HuH-7.5 (cell line): ENCODE data around the gene CALD1.
"Not testable (repeated sequence)": the region's sequence is repeated elsewhere in the genome, so short reads cannot be mapped to it uniquely, and the experiment has no call there.

ENCODE experiments used
- DNase-seq: peaks from one replicate; pipeline ENCODE4 v3.0.0; 2011; ENCODE audit warnings: low spot score

Gene CALD1

DNA sequence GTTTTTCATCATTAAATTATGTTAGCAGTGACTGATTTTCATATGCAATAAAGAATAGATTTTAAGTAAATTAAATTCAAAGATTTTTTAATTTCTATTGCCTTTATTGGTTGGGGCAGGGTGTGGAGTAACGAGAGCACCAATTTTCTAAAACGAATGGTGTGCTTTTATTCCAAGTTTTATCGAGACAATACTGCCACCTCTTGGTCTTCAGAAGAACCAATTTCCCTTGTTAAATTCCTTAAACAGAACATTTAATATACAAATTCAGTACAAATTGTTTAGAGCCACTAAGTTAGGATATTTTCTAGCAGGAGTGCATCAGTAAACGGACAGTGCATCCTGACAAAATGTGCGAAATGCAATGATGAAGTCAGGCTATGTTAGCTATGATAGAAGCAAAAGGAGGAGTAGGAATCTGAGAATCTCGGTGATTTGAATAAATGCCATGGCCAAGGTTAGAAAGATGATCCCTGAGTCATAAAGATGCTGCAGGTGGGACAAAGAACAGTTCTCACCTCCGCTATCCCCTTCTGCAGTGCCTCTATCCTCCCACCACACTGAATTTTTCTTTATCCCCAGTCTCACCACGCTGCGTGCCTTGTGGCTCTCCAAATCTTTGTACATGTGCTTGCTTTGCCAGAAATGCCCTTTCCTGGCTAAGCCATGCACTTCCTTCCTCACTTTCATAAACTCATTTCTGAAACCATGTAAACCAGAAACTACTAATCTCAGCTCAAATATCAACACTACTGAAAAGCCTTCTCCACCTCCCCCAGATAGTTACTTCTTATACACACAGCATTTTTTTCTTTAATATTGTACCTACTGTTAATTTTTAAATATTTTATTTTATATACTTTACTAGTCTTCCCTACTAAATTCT, 175.0 kb downstream of the CALD1 start:
- no peak for DNase-seq

- DNase-seq: no peak
These were observed 177.6 kb downstream of the CALD1 start for GRCh38 chr7:134957005-134957404.

DNA sequence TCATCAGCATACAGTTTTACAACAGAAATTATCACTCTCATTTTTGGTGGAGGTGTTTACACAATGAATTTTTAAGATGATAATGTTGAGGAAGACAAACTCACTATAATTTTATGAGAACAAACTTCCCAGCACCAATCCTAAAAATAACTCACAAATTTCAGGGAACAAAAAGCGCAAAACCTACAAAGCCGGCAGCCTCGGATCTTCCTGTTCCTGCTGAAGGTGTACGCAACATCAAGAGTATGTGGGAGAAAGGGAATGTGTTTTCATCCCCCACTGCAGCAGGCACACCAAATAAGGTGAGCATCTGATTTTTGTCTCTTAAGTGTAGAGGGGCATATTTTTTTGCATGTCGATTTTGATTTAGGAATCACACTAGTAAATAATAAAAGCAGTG, 180.4 kb downstream of the CALD1 start:
- no peak for DNase-seq

- no peak for DNase-seq
These were observed 182.9 kb downstream of the CALD1 start for GRCh38 chr7:134962270-134962780.

DNA sequence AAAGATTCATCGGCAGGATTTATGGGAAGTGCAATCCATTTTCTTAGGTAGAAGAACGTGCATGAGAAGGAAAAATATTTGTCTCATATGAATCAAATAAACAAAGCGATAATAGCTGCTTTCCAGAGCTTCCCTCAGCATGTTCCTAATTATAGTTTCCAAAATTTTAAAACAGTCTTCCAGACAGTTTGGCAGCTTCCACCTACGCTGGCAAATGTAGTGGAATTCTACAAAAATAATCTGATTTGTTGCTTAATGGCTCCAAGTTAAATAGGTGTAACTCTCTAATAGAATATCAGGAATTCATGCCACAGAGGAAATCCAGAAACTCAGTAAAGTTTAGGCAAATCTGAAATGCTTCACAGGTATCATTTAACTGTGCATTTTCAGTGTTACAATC, 183.6 kb downstream of the CALD1 start:
- no peak for DNase-seq

GRCh38 chr7:134966691-134967090, 187.3 kb downstream of the CALD1 start:
- no peak for DNase-seq

GRCh38 chr7:134968110-134968509, 188.7 kb downstream of the CALD1 start:
- no peak for DNase-seq

DNA sequence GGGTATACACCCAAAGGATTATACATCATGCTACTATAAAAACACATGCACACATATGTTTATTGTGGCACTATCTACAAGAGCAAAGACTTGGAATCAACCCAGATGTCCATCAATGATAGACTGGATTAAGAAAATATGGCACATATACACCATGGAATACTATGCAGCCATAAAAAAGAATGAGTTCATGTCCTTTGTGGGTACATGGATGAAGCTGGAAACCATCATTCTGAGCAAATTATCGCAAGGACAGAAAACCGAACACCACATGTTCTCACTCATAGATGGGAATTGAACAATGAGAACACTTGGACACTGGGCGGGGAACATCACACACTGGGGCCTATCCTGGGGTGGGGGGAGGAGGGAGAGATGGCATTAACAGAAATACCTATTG, 202.2 kb downstream of the CALD1 start:
- DNase-seq: not testable (repeated sequence)

DNA sequence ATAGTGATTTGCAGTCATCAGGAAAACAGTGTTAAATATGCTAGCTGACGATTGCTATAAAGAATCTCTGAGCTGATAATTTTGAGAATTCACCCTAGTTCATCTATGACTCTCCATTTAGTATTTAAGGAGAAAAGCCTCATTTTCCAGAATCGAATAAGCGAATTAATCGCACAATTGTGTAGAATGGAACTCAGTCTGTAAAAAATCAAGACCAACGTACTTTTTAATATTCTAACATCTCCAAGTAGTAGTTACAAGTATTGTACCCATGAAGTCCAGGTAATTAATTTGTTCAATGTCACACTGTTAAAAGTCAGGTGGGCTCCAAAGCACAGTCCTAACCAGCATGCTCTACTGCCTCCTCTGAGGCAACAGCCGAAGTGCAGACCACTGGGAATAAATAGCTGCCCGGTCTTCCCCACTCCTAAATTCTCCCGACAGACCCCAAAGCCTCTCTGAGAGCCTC, 206.5 kb downstream of the CALD1 start:
- no peak for DNase-seq

DNA sequence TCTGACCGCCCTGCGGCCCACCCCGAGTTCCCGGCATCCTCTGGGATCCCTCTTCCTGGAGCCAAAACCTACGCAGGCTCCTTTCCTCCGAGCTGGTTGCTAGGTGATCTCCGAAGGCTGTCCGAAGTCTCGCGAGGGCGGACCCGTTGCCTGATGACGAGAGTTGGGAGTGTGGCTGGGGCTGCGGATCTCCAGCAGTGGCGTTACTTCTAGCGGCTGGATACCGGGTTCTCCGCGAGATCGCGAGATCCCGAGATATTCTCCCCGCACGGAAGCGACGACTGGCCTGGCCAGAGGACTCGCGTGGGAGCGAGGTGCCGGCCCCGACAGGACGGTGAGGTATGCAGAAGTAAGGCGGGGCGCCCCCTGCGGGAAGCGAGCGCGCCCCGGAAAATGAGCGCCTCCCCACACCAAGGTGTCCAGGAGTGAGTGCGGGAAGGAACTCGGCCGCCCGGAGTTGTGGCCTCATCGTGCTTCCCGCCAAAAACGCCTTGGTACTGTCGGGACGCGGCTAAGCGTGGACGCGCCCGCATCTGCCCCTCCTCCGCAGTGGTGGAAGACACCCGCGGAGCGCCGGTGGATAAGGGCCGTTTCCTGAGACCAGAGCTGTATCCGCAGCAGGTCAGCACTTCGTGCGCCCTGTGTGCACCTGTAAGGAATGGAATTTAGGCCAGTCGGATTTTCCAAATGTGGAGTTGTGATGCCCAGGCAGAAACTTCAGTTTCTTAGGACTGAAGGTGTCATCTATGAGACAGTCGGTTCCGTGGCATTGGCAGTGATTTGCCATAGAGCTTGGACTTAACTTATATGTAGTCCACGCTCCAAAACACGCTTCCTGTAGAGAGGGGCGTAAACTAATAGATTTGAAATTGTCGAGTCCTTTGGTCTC, 207.2 kb downstream of the CALD1 start, which contains the start of gene AGBL3:
Gene AGBL3 (plus strand): TSS at position 146 of the 889 bp plus-strand sequence. CDS start 1,426 bp downstream, outside the sequence.
- DNase-seq: peak; percentile 77

GRCh38 chr7:134988161-134988560, 208.7 kb downstream of the CALD1 start:
- DNase-seq: no peak

DNA sequence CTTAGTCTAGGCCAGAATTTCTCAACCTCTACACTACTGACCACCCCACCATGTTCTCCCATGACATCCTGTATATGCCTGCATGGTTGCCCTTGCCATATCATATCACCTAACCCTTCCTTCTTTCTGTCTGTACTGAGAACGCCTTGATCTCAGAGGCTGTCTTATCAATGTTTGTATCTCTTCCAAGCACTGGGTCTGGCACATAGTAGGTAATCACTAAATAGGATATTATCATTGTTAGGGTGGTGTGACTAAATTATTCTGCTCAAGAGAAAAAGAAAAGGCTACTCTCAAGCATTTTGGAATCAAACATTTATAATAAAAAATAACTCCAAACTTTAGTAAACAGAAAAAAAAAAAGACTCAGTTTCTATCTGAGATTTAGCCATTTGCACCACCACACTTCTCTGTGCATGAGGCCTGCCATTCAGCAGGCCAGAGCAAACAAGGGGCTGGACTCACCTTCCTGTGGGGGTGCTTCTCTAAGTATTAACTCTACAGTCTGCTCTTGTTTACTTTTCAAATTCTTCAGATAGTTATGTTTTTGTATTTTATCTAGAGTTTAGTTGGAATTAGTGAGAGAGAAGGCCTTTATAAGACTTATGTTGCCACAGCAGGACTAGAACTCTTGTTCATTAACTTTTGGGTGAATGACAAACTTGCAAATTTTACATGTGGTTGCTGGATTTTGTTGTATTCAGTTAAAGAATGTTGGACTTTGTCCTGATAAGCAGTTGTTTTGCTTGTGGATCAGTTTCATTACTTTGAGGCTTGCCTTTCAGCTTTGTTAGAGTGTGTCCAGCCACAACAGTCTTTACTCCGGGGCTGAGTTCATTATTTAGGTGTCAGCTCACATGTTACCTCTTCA, 212.3 kb downstream of the CALD1 start:
- DNase-seq: peak; percentile 16

- no peak for DNase-seq
These were observed 213.3 kb downstream of the CALD1 start for GRCh38 chr7:134992626-134993179.

DNA sequence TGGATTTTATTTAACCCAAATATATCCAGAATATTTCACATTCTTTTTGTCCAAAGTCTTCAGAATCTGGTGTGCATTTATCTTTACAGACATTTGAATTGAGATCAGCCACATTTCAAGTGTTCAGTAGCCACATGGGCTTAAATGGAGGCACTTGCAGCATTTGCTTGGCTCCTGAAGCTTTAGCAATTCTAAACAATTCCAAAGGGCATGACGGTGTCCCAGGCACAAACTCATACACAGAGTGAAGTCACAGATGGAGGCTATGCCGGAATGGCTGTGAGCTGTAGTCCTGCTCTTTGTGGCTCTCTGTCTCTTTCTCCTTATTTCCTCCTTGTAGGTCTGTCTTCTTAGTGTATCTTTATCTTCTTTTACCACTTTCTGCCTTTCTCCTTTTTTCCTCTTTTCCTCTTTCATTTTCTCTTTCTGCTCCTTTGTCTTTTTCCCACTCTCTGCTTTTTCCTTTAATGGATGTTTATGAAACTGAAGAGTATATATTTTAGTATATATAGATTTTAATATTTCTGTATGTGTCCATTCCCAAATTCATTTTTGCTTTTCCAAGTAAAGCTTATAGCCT, 214.5 kb downstream of the CALD1 start:
- DNase-seq: no peak

DNA sequence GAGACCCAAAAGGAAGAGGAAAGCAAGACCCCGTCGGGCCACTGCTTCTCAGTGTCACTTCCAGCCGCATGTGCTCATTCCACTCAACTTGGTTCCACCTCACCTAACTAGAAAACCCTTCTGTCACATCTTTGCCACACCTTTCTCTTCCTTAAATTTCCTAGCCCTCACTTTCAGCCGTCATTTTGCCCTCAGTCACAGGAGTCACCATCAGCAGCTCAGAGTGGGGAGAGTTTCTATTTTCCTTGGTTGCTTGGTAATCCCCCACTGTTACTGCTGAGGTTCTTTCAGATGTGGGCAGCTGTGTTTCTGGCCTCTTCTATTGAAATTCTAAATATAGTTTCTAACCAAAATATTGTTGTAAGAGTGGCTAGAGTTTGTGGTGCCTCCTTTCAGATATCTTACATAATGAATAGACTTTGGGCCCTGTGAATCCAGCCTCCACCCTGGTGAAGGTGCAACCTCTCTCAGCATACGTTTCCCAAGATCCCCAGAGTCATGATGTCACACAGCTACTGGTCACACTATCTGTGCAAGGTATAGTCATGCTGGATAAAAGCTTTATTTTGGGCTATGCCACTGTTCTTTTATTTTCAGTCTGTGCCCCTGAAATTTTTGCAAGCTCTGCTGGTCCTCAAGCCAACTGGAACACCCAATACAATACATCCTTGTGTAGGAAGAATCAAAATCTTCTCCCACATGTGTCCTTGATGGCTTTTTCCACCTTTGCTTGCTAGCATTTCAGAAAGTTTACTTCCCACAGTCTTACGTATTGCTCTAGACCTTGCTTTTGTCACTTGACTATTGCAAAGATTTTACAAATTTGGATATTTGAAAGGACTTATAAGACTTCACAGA, 216.0 kb downstream of the CALD1 start:
- DNase-seq: no peak

DNA sequence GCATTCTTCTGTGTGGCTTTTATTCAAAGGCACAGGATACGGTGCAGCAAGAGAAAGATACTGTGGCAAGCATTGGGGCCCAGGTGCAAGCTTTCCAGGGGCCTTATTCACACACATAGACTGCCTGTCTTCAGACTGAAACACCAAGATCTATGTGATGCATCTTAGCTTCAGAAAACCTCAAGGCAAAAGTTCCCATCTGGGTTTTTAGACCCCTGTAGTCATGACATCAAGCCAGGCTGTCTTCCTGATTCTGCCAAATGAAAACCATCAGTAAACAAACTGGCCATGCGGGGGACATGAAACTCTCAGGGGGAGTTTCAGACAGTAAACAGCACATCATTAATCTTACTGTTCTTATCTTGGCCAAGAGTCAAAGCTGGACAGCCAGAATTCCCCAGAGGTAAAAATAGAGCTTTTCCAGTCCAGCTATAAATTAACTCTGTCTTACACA, 216.7 kb downstream of the CALD1 start:
- DNase-seq: no peak

DNA sequence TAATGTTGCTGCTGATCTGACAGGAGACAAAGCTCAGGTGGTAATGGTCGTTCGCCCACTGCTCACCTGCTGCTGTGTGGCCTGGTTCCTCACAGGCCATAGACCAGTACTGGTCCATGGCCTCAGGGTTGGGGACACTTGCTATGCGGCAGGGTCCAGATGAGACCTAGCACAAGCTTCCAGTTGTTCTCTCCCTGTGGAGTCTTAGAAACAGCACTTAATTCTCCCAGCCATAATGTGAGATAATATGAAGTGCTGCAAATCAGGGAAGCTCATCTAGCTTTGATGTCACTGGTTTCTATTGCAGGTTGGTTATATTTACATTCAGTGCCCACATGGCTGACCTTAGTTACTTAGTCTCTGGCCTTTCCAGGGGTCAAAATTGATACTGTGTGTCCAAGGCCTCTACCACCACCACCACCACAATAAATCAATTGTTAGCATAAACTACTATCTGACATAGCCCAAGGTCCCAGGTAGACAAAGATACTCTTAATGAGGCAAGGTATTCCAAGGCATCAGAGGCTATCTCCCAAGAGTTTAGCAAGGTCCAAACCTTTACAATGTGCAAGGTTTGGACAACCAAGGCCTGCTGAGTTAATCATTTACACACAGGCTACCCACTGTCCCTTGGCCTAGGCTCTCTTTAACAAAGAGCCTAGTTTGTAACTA, 217.9 kb downstream of the CALD1 start:
- peak; percentile 13 for DNase-seq

DNA sequence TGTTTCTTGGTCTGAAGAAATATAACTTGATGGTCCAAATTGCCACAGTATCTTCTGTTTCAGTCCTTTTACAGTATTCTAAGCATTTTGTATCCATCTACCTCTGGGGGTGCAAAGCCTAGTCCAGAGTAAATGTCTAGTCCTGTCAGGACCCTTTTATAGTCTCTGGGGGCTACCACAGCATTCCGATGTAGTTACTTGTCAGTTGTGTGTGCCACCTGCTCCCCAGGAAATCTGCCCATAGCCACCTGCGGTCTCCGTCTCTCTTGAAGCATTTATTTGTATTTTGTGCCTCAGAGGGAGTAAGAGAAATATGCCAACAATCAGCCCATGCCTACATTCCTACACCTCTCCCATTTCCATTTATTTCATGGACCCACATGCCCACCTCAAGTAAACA, 219.7 kb downstream of the CALD1 start:
- DNase-seq: no peak
